ENCODE data around the gene CCDC201.

CCDC201 gene
- total RNA-seq, result 0 reads per million in 4 experiments

GRCh38 chr7:45873035-45873354 is at the start of gene CCDC201:
CCDC201 (minus strand) TSS chr7:45873082; CDS start chr7:45873007, 75 bp downstream.
- no peak for DNase-seq

GRCh38 chr7:45921699-45922519 is 49.0 kb upstream of the CCDC201 start:
- DNase-seq, result no peak

- DNase-seq, result no peak
These were observed 48.5 kb upstream of the CCDC201 start for GRCh38 chr7:45921381-45921698.

GRCh38 chr7:45920502-45921380 is 47.9 kb upstream of the CCDC201 start, which contains the start of gene IGFBP3:
IGFBP3 (minus strand) TSS chr7:45921272; CDS start chr7:45921140, 132 bp downstream.
- DNase-seq, result no peak

- no peak for DNase-seq
These were observed 47.1 kb upstream of the CCDC201 start for GRCh38 chr7:45919993-45920459.

- DNase-seq, result no peak
These were observed 46.4 kb upstream of the CCDC201 start for GRCh38 chr7:45919231-45919784.

- no peak for DNase-seq
These were observed 45.7 kb upstream of the CCDC201 start for GRCh38 chr7:45918556-45918955.

GRCh38 chr7:45917658-45918057 is 44.8 kb upstream of the CCDC201 start:
- DNase-seq, result peak; percentile 54

GRCh38 chr7:45917064-45917463 is 44.2 kb upstream of the CCDC201 start:
- DNase-seq, result no peak

GRCh38 chr7:45915606-45916005 is 42.7 kb upstream of the CCDC201 start:
- no peak for DNase-seq

- no peak for DNase-seq
These were observed 42.0 kb upstream of the CCDC201 start for GRCh38 chr7:45914911-45915310.

- DNase-seq, result no peak
These were observed 40.1 kb upstream of the CCDC201 start for GRCh38 chr7:45912972-45913371.

- no peak for DNase-seq
These were observed 38.4 kb upstream of the CCDC201 start for GRCh38 chr7:45911311-45911710.

- no peak for DNase-seq
These were observed 38.0 kb upstream of the CCDC201 start for GRCh38 chr7:45910855-45911254.

- no peak for DNase-seq
These were observed 36.7 kb upstream of the CCDC201 start for GRCh38 chr7:45909561-45909960.

GRCh38 chr7:45902820-45903219 is 29.9 kb upstream of the CCDC201 start:
- no peak for DNase-seq

GRCh38 chr7:45901566-45901965 is 28.7 kb upstream of the CCDC201 start:
- no peak for DNase-seq

- no peak for DNase-seq
These were observed 25.3 kb upstream of the CCDC201 start for GRCh38 chr7:45898222-45898621.

GRCh38 chr7:45897042-45897690 is 24.3 kb upstream of the CCDC201 start:
- DNase-seq, result no peak

GRCh38 chr7:45894665-45895062 is 21.8 kb upstream of the CCDC201 start:
- no peak for DNase-seq

- DNase-seq, result no peak
These were observed 21.2 kb upstream of the CCDC201 start for GRCh38 chr7:45893996-45894664.

- no peak for DNase-seq
These were observed 20.6 kb upstream of the CCDC201 start for GRCh38 chr7:45893374-45893995.

All from effector CD8-positive, alpha-beta T cell (primary cell).